ENCODE data around the gene TTLL10. TPM values are rescaled to one million over a fixed set of nuclear protein-coding genes. Genes with fewer than 3 reads are reported as not detected.

Gene TTLL10
- total and polyA plus RNA-seq, 5 donors = 0.09 TPM; not detected in 4

DNA sequence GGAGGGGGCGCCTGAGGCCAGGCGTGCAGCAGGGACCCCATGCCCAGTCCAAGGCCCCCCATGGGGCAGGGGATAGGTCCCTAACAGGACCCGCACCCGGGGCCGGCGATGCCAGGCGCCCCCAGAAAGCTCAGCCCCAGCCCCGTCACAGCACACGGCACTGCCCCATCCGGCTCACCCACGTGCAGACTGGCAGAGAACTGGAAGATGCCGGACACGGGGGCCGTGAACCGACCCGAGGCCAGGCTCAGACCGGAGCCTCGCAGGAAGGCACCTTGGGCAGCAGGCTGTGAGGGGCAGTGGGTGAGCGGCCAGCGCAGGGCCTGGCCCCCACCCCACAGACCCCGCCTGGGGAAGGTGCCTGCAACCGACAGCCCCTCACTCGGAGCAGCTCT lies 69.6 kb downstream of the TTLL10 start:
- H3K27ac ChIP-seq (ENCODE audit: low read length) = no peak overlapping the region
- DNase-seq (no peak), ATAC-seq (no peak)
- intact Hi-C loops (cut with DNase I) = no loop called here
- H3K27me3 ChIP-seq (ENCODE audit: control insufficient read depth, insufficient read depth) = no peaks in the 10 kb centered on the region
- no peak overlapping the region for H3K4me3 ChIP-seq (ENCODE audit: low read length)
- 87% methylated on average over 23 of the region's 23 CpGs for WGBS
- no peaks in the 10 kb centered on the region for H3K4me1 ChIP-seq (ENCODE audit: control insufficient read depth, insufficient read depth, low read length)
- no peaks in the 10 kb centered on the region for H3K9me3 ChIP-seq (ENCODE audit: control insufficient read depth, low read length)

DNA sequence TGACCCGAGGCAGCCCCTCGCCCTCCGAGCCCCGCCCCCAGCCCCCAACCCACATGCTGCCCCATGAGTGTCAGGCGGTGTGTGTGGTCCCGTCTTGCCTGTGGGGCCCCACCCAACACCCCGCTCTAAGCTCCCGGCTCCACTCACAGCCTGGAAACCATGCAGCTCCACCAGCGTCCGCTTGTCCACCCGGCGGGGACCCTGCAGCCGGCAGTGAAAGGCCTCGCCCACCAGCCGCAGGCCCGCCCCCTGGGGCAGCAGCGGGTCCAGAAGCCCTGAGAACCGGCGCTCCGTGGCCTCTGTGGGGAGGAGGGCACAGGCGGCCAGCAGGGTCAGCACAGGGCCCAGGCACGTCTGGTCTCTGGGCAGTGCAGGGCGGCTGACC lies 70.1 kb downstream of the TTLL10 start:
- H3K27me3 ChIP-seq (ENCODE audit: control insufficient read depth, insufficient read depth) = no peaks in the 10 kb centered on the region
- intact Hi-C loops (cut with DNase I) = no loop called here
- H3K9me3 ChIP-seq (ENCODE audit: control insufficient read depth, low read length) = no peaks in the 10 kb centered on the region
- ATAC-seq (no peak), DNase-seq (no peak)
- H3K27ac ChIP-seq (ENCODE audit: low read length) = no peak overlapping the region
- no peaks in the 10 kb centered on the region for H3K4me1 ChIP-seq (ENCODE audit: control insufficient read depth, insufficient read depth, low read length)
- 57% methylated on average over 23 of the region's 23 CpGs for WGBS
- no peak overlapping the region for H3K4me3 ChIP-seq (ENCODE audit: low read length)

DNA sequence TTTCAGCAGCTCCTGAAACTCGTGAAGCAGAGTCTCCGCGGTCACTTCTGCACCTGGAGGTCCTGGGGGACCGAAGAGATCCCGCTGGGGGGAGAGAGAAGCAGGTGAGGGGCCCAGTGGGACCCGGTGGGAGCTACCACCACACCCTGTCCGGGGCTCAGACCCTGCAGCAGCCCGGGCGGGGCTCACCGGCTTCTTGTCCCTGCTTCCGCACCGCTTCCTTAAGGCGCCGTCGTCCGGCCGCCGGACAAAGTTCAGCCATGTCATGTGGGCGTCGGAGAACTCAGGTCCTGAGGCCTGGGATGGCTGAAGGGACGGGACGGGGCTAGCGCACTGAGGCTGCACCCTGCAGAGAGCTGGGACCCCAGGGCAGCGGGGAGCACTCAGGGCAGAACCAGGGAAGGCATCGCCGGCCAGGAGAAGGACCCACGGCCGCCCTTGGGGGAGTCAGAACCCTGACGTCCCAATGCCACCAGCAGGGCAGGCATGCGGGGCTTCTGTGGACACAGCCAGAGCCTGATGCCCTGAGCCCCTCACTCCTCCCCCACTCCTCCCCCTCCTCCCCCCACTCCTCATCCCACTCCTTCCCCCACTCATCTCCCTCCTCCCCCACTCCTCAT lies 70.6 kb downstream of the TTLL10 start:
- Histone ChIP-seq H3K27ac (ENCODE audit: low read length) (no peak overlapping the region), H3K9me3 (ENCODE audit: control insufficient read depth, low read length) (no peaks in the 10 kb centered on the region), H3K4me3 (ENCODE audit: low read length) (no peak overlapping the region), H3K27me3 (ENCODE audit: control insufficient read depth, insufficient read depth) (no peaks in the 10 kb centered on the region), H3K4me1 (ENCODE audit: control insufficient read depth, insufficient read depth, low read length) (no peaks in the 10 kb centered on the region)
- DNase-seq = peak in 1 of 3 donors; percentile 52
- 67% methylated on average over 30 of the region's 30 CpGs for WGBS
- intact Hi-C loops (cut with DNase I) = no loop called here
- peak in 1 of 2 donors; percentile 6 for ATAC-seq

DNA sequence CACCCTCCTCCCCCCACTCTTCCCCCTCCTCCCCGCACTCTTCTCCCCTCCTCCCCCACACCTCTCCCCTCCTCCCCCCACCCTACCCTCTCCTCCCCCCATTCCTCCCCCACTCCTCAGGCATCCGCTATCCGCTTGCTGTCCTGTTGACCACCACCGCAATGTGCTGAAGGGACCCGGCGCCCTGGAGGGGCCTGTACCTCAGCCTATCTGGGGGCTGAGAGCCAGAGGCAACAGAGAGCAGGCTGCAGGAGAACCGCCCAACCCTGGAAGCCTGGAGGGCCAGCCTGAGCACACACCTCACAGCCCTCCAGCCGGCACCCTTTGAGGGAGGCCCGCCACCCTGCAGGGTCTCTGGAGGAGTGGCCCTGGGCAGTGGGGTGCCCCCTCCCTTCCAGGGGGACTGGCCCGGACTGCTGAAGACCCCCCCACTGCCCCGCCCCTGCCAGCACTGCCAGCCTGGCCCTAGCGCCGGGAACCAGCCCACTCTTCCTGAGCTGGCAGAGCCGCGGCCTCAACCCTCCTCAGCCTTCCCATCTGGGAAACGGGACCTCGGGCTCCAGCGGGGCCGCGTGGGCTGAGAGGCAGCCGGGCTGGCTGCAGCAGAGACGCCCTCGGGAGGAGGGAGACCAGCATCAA lies 71.6 kb downstream of the TTLL10 start:
- no peaks in the 10 kb centered on the region for H3K27me3 ChIP-seq (ENCODE audit: control insufficient read depth, insufficient read depth)
- DNase-seq (peak in 1 of 3 donors; percentile 33), ATAC-seq (no peak)
- H3K9me3 ChIP-seq (ENCODE audit: control insufficient read depth, low read length) = no peaks in the 10 kb centered on the region
- H3K27ac ChIP-seq (ENCODE audit: low read length) = no peak overlapping the region
- H3K4me1 ChIP-seq (ENCODE audit: control insufficient read depth, insufficient read depth, low read length) = no peaks in the 10 kb centered on the region
- no peak overlapping the region for H3K4me3 ChIP-seq (ENCODE audit: low read length)
- intact Hi-C loops (cut with DNase I) = loop anchor here in 1 of 4 donors (5.0 kb wide), 1 partner anchor 123 kb away; no protein-coding TSS in a partner anchor
- WGBS = 66% methylated on average over 23 of the region's 23 CpGs

DNA sequence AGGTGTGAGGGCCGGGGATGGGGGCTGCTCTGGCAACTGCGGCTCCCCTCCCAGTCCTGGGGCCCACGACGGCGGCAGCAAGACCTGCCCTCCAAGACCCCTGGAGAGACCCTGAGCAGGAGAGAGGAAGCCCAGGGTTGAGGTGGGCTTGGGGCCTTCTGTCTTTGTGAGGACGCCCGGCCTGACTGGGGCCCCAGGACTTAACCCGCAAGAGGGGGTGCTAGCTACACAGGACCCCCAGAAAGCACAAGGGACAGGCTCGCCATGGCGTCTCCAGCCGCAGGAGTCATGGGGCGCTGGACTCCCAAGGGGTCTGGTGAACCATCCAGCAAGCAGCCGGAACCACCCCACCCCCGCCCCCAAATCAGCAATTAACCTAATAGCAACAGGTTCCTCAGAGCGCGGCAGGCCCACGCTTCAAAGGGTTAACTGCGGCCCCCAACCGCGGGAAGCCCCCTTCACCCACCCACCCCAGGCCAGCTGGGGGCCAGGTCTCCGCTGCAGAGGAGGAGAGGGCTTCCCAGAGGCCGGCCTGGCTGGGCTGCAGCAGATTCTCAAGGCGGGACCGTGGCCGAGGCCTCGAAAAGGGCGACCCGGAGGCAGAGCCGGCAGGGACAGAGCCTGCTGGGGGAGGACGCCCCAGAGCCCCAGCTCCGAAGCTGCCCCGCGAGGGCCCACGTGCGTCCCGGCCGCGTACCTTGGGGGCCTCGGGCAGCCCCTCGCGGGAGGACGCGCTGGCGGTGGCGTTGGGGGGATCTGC lies 72.3 kb downstream of the TTLL10 start:
- no peak overlapping the region for H3K27ac ChIP-seq (ENCODE audit: low read length)
- WGBS = 29% methylated on average over 45 of the region's 45 CpGs
- no peaks in the 10 kb centered on the region for H3K4me1 ChIP-seq (ENCODE audit: control insufficient read depth, insufficient read depth, low read length)
- intact Hi-C loops (cut with DNase I) = loop anchor here in 1 of 4 donors (5.0 kb wide), 1 partner anchor 124 kb away; no protein-coding TSS in a partner anchor
- ATAC-seq = no peak
- peak in 1 of 3 donors; percentile 29 for DNase-seq
- no peaks in the 10 kb centered on the region for H3K27me3 ChIP-seq (ENCODE audit: control insufficient read depth, insufficient read depth)
- H3K4me3 ChIP-seq (ENCODE audit: low read length) = no peak overlapping the region
- no peaks in the 10 kb centered on the region for H3K9me3 ChIP-seq (ENCODE audit: control insufficient read depth, low read length)

DNA sequence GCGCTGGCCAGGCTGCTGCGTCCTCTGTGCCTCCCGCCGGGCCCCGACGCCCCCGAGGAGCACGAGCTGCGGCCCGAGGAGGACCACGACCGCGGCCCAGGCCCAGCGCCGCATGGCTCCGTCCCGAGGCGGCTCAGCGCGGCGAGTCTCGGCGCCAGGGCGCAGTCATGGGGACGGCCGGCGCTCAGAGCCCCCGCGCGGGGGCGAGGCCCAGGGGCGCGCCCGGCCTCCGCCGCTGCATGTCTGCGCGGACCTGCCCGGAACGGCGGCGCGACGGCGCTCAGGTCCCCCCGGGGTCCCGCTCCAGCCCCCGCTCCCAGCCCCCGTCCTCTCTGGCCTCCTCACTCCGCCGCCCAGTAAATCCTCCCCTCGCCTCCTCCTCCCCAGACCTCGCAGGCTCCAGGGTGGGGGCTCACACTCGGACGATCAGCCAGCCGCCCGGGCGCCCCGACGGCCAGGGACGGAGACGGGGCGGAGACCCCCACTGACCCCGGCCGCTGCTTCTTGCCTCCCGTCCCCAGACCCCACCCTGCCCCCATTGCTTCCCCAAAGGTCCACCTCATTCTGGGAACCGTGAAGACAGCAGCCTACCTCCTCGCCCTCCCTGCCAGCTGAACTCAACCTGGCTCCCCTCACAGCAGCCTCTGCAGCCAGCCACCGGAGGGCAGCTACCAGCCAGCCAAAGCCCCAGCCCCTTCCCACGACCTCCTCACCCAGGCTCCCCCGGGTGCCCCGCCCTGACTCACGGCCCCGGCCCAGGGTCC lies 73.1 kb downstream of the TTLL10 start, which contains the start of gene C1QTNF12:
C1QTNF12 (minus strand) TSS at position 146 of the 764 bp plus-strand sequence; CDS start at position 114, 32 bp downstream.
- ATAC-seq = no peak

DNA sequence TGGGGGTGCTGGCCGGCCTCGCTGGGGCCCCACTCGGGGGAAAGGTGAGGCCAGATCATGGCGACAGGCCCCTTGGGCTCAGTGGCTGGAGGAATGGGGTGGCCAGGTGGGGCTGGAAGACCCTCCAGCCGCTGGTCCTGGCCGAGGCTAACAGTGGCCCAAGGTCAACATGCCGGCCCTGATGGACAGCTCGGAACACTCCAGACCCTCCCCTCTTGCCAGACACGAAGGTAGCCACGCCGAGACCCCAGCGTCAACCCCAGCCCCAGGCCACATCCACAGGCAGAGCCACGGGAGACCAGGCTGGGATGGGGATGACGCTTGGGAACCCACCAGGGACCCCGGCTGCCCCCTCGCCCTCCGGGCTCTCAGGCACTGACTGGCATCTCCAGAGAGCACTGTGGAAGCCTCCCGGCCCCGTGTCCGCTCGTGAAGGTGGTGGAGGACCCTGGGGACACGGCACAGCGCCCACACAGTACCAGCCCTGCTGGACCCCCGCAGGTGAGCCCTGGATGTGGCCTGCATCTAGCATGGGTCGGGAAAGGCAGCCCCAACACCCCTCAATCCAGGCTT lies 73.7 kb downstream of the TTLL10 start:
- intact Hi-C loops (cut with DNase I) = loop anchor here in 1 of 4 donors (5.0 kb wide), 1 partner anchor 125 kb away; no protein-coding TSS in a partner anchor
- peak in 1 of 2 donors; percentile 13 for ATAC-seq
- peak in 1 of 3 donors; percentile 47 for DNase-seq
- Histone ChIP-seq H3K9me3 (ENCODE audit: control insufficient read depth, low read length) (no peaks in the 10 kb centered on the region), H3K4me1 (ENCODE audit: control insufficient read depth, insufficient read depth, low read length) (no peaks in the 10 kb centered on the region), H3K27ac (ENCODE audit: low read length) (no peak overlapping the region), H3K27me3 (ENCODE audit: control insufficient read depth, insufficient read depth) (no peaks in the 10 kb centered on the region), H3K4me3 (ENCODE audit: low read length) (no peak overlapping the region)
- WGBS = 67% methylated on average over 25 of the region's 25 CpGs

More for the DNA sequence above, 73.1 kb downstream of the TTLL10 start, which contains the start of gene C1QTNF12:
- Histone ChIP-seq H3K27ac (ENCODE audit: low read length) (no peak within 1 kb of the TSS), H3K4me1 (ENCODE audit: control insufficient read depth, insufficient read depth, low read length) (no peaks in the 10 kb centered on the region), H3K9me3 (ENCODE audit: control insufficient read depth, low read length) (no peaks in the 10 kb centered on the region), H3K4me3 (ENCODE audit: low read length) (no peak within 1 kb of the TSS), H3K27me3 (ENCODE audit: control insufficient read depth, insufficient read depth) (no peaks in the 10 kb centered on the region)
- intact Hi-C loops (cut with DNase I) = loop anchor here in 1 of 4 donors (5.0 kb wide), 1 partner anchor 124 kb away; no protein-coding TSS in a partner anchor
- 5% methylated on average over 74 of the region's 74 CpGs for WGBS
- peak in 1 of 3 donors; percentile 39 for DNase-seq

Small RNAs within 50 kb of the gene (microRNA-seq; reads per million reads assigned to microRNA genes)
- gene MIR200A = 3.7 to 4.6 reads per million in 2 donors
- 8.0 to 10.1 reads per million in 2 donors for gene MIR200B
- gene MIR429 = 0.84 to 1.6 reads per million in 2 donors

Other genes starting within 250 kb of the TTLL10 start
- gene SAMD11, start 250.0 kb upstream of the TTLL10 start, total RNA-seq = 10 to 100 TPM in 3 of 4 donors, 1 to 10 TPM in 1; 6.9 to 27.2 (median 11.4) TPM
- gene SAMD11, start 250.0 kb upstream of the TTLL10 start, polyA plus RNA-seq = 7.8 TPM
- 10 to 100 TPM; 43.6 to 48.6 (median 45.5) TPM for gene NOC2L, start 214.6 kb upstream of the TTLL10 start, total RNA-seq
- gene NOC2L, start 214.6 kb upstream of the TTLL10 start, polyA plus RNA-seq = 44.3 TPM
- 1 to 10 TPM; 5.0 to 9.7 (median 6.6) TPM for gene KLHL17, start 213.3 kb upstream of the TTLL10 start, total RNA-seq
- 5.3 TPM for gene KLHL17, start 213.3 kb upstream of the TTLL10 start, polyA plus RNA-seq
- under 1 TPM in 1 of 4 donors, not detected in 3; 0.41 TPM for gene PLEKHN1, start 207.4 kb upstream of the TTLL10 start, total RNA-seq
- gene PLEKHN1, start 207.4 kb upstream of the TTLL10 start, polyA plus RNA-seq = 0.14 TPM
- gene PERM1, start 191.8 kb upstream of the TTLL10 start, total RNA-seq = 10 to 100 TPM; 44.4 to 78.0 (median 57.4) TPM
- gene PERM1, start 191.8 kb upstream of the TTLL10 start, polyA plus RNA-seq = 112 TPM
- 10 to 100 TPM; 37.3 to 62.5 (median 38.6) TPM for gene HES4, start 173.8 kb upstream of the TTLL10 start, total RNA-seq
- gene HES4, start 173.8 kb upstream of the TTLL10 start, polyA plus RNA-seq = 25.7 TPM
- 10 to 100 TPM; 16.1 to 36.4 (median 21.6) TPM for gene ISG15, start 160.4 kb upstream of the TTLL10 start, total RNA-seq
- gene ISG15, start 160.4 kb upstream of the TTLL10 start, polyA plus RNA-seq = 65.5 TPM
- 10 to 100 TPM; 17.1 to 26.4 (median 21.4) TPM for gene AGRN, start 153.8 kb upstream of the TTLL10 start, total RNA-seq
- 12.0 TPM for gene AGRN, start 153.8 kb upstream of the TTLL10 start, polyA plus RNA-seq
- not detected for gene RNF223, start 99.6 kb upstream of the TTLL10 start, total RNA-seq
- not detected for gene RNF223, start 99.6 kb upstream of the TTLL10 start, polyA plus RNA-seq
- gene C1orf159, start 57.8 kb upstream of the TTLL10 start, total RNA-seq = 1 to 10 TPM; 4.9 to 5.6 (median 5.4) TPM
- gene C1orf159, start 57.8 kb upstream of the TTLL10 start, polyA plus RNA-seq = 6.8 TPM
- under 1 TPM in 1 of 4 donors, not detected in 3; 0.38 TPM for gene TNFRSF18, start 32.7 kb downstream of the TTLL10 start, total RNA-seq
- gene TNFRSF18, start 32.7 kb downstream of the TTLL10 start, polyA plus RNA-seq = 0.14 TPM
- 1 to 10 TPM; 1.0 to 2.0 (median 1.2) TPM for gene TNFRSF4, start 40.3 kb downstream of the TTLL10 start, total RNA-seq
- gene TNFRSF4, start 40.3 kb downstream of the TTLL10 start, polyA plus RNA-seq = 2.3 TPM
- 100 to 1,000 TPM; 156 to 215 (median 168) TPM for gene SDF4, start 58.1 kb downstream of the TTLL10 start, total RNA-seq
- gene SDF4, start 58.1 kb downstream of the TTLL10 start, polyA plus RNA-seq = 165 TPM
- 10 to 100 TPM; 10.2 to 13.3 (median 12.0) TPM for gene B3GALT6, start 58.4 kb downstream of the TTLL10 start, total RNA-seq
- gene B3GALT6, start 58.4 kb downstream of the TTLL10 start, polyA plus RNA-seq = 9.1 TPM
- gene C1QTNF12, start 72.8 kb downstream of the TTLL10 start, total RNA-seq = 1 to 10 TPM in 2 of 4 donors, under 1 TPM in 1, not detected in 1; 0.94 to 2.4 (median 1.1) TPM
- 0.36 TPM for gene C1QTNF12, start 72.8 kb downstream of the TTLL10 start, polyA plus RNA-seq
- gene UBE2J2, start 100.0 kb downstream of the TTLL10 start, total RNA-seq = 10 to 100 TPM; 34.9 to 41.2 (median 37.1) TPM
- gene UBE2J2, start 100.0 kb downstream of the TTLL10 start, polyA plus RNA-seq = 38.4 TPM
- gene SCNN1D, start 106.6 kb downstream of the TTLL10 start, total RNA-seq = 1 to 10 TPM; 2.7 to 6.2 (median 4.8) TPM
- 3.4 TPM for gene SCNN1D, start 106.6 kb downstream of the TTLL10 start, polyA plus RNA-seq
- gene ACAP3, start 134.1 kb downstream of the TTLL10 start, total RNA-seq = 10 to 100 TPM; 33.1 to 61.8 (median 42.8) TPM
- gene ACAP3, start 134.1 kb downstream of the TTLL10 start, polyA plus RNA-seq = 37.4 TPM
- 10 to 100 TPM; 11.3 to 14.1 (median 12.5) TPM for gene PUSL1, start 134.7 kb downstream of the TTLL10 start, total RNA-seq
- gene PUSL1, start 134.7 kb downstream of the TTLL10 start, polyA plus RNA-seq = 13.1 TPM
- gene INTS11, start 150.8 kb downstream of the TTLL10 start, total RNA-seq = 10 to 100 TPM; 53.1 to 61.7 (median 58.7) TPM
- gene INTS11, start 150.8 kb downstream of the TTLL10 start, polyA plus RNA-seq = 70.3 TPM
- 10 to 100 TPM; 24.0 to 29.0 (median 27.0) TPM for gene CPTP, start 150.9 kb downstream of the TTLL10 start, total RNA-seq
- 53.9 TPM for gene CPTP, start 150.9 kb downstream of the TTLL10 start, polyA plus RNA-seq
- gene TAS1R3, start 157.4 kb downstream of the TTLL10 start, total RNA-seq = under 1 TPM; 0.33 to 0.51 (median 0.38) TPM
- gene TAS1R3, start 157.4 kb downstream of the TTLL10 start, polyA plus RNA-seq = 0.66 TPM
- 10 to 100 TPM; 64.4 to 87.4 (median 66.3) TPM for gene DVL1, start 175.5 kb downstream of the TTLL10 start, total RNA-seq
- gene DVL1, start 175.5 kb downstream of the TTLL10 start, polyA plus RNA-seq = 70.0 TPM
- gene MXRA8, start 184.7 kb downstream of the TTLL10 start, total RNA-seq = 10 to 100 TPM; 21.9 to 38.8 (median 36.3) TPM
- gene MXRA8, start 184.7 kb downstream of the TTLL10 start, polyA plus RNA-seq = 39.5 TPM
- gene AURKAIP1, start 201.3 kb downstream of the TTLL10 start, total RNA-seq = 100 to 1,000 TPM; 175 to 210 (median 188) TPM
- 331 TPM for gene AURKAIP1, start 201.3 kb downstream of the TTLL10 start, polyA plus RNA-seq
- 10 to 100 TPM; 61.2 to 83.1 (median 67.2) TPM for gene CCNL2, start 225.5 kb downstream of the TTLL10 start, total RNA-seq
- gene CCNL2, start 225.5 kb downstream of the TTLL10 start, polyA plus RNA-seq = 81.7 TPM
- 100 to 1,000 TPM; 121 to 144 (median 132) TPM for gene MRPL20, start 233.4 kb downstream of the TTLL10 start, total RNA-seq
- gene MRPL20, start 233.4 kb downstream of the TTLL10 start, polyA plus RNA-seq = 190 TPM
- gene ANKRD65, start 247.4 kb downstream of the TTLL10 start, total RNA-seq = 1 to 10 TPM; 1.6 to 3.6 (median 2.9) TPM
- gene ANKRD65, start 247.4 kb downstream of the TTLL10 start, polyA plus RNA-seq = 4.5 TPM